A172 (cell line): ENCODE data around the gene LARGE1. TPM values are rescaled to one million over a fixed set of nuclear protein-coding genes. Genes with fewer than 3 reads are reported as not detected.

Experiments
- DNase-seq: peaks from one replicate; pipeline ENCODE4 v3.0.0-alpha.2; 2015; ENCODE audit warnings: low spot score
- total RNA-seq: library from RNA; depleted of rRNA; stranded (reverse); fragments of >200 nt; shearing (Covaris generic); gene quantifications from 2 replicates; pipeline ENCODE4 v1.2.3, GENCODE V29; 2014

The LARGE1 gene
- total RNA-seq, 1 experiment from 2014 or later: 4.9 TPM

DNA sequence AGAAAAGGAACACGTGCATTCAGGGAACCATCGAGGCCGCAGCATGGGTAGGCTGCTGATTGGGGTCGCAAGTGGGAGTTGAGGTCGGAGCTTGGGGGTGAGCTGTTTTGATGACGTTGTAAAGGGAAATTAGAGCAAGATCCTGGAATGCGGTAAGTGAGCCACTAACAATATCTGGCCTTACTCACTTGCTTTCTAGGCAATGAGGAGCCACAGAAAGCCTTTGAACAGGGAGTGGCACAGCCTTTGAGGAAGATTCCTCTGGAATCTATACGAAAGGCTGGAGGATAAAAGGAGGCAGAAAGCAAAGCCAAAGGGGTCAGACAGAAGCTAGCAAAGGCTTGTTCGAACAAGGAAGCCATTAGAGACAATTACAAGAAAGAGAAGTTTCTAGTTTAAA is 197.5 kb downstream of the LARGE1 start:
- DNase-seq: no peak

DNA sequence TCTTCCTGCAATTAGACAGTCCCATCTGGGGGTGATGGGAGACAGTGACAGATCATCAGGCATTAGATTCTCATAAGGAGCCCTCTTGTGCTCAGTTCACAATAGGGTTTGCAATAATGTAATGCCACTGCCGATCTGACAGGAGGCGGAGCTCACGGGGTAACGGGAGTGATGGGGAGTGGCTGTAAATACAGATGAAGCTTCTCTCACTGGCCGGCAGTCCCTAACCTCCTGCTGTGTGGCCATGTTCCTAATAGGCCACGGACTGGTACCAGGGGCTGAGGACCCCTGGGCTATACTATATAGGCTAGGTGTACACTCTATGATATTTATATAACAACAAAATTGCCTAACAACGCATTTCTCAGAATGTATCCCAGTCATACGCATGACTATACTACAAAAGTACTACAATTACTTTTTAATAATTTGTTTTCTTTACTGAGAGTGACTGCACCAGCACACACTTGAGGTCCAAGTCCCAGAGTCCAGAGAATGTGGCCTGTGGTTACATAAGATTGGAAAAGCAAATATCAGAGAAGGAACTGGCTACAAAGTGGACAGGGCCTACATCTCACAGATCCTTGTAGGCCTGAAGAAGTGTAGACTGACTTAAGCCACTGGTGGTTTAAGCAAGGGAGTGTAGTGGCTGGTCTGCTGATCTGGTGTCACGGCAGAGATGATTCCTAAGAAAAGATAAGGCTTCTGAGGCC is 200.0 kb downstream of the LARGE1 start:
- no peak for DNase-seq

DNA sequence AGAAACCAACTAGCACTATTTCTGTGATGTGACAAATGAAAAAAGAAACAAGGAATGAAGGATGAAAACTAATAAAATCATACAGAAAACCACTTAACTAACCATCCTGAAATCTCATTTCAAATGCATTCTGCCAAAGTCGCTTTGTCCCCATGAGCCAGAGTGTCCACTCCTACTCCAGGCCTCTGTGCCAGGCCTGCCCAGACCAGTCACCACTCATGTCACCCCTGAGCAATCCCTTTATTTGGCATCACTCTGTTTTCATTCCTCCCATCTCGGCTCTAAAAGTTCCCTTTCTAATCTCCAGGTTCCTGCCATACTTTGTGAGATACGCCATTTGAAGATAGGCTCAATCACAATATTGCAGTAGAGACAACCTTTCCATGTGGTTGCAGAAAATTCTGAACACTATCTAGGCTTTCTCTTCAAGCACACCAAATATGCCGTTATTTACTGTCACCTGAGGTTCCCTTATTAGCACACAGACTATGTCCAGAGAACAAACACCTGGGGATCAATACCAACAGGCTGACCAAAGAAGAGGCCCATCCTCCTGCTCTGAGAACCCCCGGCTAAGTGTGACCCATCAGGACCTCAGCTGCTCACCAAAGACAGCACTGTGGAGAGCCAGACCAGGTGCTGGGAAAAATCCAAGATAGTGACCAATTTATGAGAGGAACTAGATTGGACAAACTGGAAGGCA is 202.4 kb downstream of the LARGE1 start:
- no peak for DNase-seq

DNA sequence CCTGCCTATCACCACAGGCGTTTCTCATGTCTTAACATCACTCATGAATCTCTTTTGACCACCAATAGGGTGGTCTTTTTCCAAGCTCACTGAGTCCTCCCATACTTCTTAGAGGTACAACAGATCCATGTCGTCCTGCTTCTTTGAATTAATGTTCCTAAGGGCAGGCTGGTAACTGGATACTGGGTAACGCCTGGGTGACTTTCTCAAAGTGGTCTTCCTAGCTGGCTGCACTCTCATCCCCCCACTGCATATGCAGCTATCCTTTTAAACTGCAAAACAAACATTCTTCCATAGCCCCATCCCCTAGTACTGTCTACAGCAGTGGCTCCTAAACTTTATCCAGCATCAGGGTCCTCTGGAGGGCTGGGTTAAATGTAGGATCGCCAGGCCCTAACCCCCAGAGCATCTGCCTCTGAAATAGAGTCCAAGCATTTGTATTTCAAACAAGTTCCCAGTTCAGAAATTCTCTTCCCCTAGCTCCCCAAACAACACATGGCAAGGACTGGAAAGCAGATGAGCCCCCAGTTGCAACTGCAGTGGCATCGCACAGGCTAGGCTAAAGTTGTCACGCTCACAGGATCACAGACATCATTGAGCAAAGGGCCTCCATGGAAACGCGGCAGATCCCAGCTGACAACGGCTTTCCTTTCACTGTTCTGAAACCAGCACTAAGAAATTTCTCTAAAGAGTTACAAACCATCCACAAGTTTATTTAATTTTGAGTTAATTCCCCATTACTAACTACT is 204.9 kb downstream of the LARGE1 start:
- no peak for DNase-seq

DNA sequence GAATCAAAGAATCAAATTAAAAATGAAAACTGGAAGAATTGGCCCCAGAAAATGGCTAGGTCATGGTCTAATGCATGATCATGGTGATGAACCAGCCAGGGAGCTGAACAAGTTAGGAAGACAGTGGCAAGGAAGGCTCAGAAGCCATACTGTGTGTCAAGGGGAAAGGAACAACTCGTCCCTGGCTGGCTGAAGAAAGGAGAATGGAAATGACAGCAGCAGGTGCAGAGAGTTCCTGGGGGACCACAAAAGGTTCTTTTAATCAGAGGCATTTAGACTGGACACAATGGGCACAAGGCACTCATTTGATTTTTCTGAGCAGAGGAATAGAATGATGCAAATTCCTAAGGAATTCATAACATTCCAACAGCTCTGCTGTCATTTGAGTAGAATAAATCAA is 209.9 kb downstream of the LARGE1 start:
- DNase-seq: no peak

DNA sequence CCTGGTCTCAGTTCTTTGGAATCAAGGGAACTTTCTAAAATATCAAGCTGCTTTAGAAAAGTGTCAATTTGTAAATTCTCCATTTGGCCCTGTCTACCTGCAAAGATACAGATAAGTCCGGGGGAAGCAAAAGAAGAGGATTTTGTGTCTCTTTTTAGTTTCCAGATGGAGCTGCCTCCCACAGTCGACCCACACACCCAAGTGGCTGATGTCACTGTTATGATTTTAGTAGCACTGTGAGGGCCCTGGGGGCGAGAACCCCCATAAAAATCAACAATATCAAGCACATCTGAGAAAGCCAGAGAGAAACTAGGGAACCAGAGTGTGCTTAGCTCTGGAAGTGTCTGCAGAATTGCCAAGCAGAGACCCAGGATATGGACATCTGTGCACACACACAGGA is 212.7 kb downstream of the LARGE1 start:
- no peak for DNase-seq

DNA sequence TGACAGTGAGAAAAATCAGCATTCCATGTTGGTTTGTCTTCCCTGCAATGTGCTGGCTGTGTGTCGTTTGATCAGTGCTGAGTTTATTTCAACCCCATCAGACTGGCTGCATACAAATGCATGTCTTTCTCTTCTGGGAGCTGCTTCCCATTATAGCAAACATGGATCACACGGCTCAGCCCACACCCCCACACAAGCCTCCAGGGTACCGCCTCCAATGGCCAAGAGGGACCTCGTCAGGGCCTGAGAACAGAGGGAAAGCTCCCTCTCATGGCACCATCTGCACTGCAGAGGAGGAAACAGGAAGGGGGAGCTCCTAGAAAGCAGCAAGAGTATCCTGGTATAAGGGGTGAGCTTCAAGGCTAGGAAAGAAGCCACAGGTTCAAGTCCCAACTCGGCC is 214.2 kb downstream of the LARGE1 start:
- DNase-seq: no peak

DNA sequence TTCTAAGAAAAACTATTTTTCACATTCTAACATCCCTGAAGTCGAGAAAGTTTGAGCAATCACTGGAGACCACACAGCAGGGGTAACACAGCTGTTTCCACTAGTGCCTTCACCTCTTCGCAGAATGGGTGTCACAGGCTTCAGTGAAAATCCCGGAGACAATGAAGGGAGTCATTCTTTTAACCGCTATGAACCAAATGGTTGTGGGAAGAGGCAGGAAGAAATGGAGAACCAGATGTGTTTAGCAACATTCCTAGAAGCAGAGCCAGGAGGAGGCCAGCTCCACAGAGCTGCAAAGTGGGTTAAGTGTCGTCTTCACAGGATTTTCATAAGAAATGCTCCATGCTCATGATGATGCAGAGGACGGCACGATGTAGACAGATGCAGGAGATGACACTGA is 221.1 kb downstream of the LARGE1 start:
- DNase-seq: no peak

DNA sequence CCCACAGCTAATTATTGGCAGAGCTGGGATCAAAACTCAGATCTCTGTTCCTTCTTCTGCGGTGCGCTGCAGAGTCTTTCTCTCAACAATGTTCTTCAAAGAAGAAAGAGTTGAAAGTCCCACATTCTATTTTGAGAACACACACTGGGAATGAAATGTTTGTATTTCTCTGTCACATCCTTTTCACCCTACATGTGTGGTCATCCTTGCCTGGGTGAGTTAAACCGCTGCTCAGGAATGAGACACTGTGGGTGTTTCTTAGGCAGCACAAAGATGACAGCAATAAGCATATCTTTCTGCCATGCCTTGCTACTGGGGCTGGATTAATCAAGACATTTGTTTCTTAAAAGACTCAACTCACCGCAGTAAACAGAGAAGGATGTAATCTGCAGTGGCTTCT is 222.6 kb downstream of the LARGE1 start:
- DNase-seq: no peak

DNA sequence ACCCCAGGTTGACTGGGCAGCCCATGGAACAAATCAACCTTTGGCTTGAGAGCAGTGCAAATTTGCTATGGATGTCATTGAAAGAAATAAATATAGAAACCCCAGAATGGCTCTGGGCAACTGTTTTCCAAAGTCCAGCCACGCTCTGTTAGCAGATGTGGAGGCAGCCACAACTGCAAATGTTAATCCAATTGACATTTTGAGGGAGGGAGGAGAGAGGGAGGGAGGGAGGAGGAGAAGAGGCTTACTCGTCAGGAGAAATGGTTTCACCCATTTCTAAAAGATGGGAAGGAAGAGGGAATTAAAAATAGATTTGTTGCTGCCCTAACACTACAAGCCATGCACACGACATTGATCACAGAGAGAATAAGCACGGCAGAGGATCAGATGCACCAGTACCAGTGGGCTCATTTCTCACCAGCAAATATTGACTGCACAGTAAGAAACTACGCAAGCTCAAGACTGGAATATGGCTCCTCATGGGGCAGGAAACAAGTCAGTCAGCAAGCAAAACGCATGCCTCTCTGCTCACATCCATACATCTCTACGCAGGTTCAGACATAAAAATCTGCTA is 229.1 kb downstream of the LARGE1 start:
- DNase-seq: no peak

DNA sequence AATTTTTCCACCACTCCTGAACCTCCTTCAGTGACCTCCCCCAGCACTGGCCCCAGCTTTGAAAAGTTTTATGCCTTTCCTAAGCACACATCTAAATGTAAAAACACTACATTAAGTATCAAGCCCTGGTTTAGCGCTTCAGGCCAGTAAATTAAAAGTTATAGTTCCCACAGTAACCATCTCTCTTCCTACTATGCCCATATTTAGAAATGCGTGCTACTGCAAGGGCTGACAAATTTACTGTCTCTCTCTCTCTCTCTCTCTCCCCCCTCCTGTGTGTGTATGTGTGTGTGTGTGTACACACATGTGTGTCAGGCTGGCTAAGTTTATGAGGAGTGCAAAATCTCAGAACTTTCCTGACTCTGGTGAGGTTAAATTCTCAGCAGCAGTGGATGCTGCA is 231.4 kb downstream of the LARGE1 start:
- DNase-seq: no peak

DNA sequence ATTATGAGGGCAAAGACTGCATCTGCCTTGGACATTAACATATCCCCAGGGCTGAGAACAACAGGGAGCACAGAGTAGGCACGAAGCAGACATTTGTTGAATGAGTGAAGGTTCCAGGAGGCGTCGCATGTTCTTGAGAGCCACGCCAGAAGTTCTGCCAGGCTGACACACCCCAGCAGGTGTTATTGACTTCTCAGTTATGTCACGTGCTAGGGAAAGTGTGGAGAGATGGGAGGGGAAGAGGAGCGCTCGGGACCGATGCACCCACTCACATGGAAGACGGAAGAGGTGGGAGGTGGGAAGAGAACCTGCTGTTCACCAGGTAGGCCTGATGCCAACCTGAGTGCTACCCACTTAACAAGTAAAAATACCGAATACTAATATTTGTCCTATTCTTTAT is 232.8 kb downstream of the LARGE1 start:
- DNase-seq: no peak

DNA sequence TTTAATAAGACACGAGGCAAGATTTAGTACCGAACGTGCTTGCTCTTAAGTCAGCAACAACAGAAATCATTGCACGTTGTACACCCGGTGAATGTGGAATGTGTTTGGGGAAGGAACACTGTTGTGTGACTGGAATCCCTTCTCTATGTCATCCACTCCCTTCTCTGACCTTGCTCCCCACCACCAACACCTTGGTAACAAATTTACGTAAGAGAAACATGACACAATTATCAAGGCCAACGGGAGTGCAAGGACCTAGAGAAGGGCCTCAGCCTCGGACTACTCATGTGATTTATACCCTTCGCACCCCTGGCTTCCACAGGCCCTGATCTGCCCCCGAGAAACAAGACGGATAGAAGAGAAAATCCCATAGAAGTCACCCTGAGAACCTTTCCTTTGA is 236.2 kb downstream of the LARGE1 start:
- no peak for DNase-seq

DNA sequence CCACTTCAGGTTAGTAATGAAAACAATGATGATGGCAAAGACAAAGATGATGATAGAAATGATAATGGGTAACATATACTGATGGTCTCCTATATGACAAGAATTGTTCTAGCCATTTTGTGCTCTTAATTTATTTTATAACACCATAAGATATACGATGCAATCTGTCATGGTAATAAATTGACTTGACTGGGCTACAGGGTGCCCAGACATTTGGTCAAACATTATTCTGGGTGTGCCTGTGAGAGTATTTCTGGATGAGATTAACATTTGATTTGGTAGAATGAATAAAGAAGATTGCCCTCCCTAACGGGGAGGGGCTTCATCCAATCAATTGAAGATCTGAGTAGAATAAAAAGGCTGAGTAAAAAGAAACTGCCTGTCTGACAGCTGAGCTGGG is 237.3 kb downstream of the LARGE1 start:
- no peak for DNase-seq

DNA sequence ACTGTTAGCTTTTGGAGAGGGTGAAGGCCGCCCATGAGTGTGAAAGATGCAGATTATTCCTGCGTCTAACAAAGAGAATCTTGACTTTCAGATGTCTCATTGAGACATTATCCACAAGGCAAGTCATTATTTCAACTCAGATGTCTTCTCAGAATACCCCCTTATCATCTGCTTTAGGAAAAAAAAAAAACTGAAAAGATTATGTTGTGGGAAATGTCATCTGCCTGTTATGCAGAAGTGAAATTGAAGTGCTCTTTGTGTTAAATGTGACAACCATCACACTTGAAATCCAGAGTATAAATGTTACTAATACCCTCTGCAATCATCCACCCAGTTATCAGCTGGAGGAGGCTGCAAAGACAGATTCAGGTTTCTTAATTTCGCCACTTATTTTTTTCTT is 239.6 kb downstream of the LARGE1 start:
- DNase-seq: no peak

DNA sequence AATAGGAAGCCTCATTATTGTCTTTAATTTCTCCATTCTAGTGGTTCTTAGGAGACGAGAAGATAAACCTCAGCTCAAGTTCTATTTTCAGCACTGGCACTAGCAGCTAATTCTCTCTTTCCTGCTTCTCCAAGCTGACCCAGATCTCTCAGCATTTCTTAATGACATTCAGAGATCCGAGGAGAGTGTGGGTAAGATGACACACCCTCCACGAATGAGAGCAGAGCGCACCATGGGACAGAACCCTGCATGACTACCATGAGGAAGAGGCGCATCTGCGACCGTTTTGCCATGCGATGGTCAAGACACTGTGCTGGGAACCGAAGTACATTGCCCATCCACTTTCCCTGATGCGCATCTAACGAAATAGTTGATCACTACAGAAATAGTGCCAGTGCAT is 241.8 kb downstream of the LARGE1 start:
- DNase-seq: no peak

DNA sequence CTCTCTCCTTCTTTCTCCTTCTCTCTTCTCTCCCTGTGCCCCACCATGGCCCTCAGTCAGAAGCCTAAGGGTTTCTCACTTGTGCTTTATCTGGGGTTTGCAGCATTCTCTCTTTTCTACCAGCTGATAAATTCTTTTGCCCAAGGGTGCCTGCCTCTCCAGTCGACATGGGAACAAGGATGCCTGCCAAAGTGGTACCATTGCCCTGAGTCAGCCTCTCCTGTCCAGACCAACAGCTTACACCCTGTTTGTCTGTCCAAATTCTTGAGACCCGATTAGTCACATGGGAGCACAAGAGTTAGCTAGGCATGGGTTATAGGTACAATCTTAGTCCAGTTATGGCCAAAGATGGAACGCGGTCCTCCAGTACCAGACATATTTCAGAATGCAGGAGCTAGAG is 242.7 kb downstream of the LARGE1 start:
- no peak for DNase-seq

DNA sequence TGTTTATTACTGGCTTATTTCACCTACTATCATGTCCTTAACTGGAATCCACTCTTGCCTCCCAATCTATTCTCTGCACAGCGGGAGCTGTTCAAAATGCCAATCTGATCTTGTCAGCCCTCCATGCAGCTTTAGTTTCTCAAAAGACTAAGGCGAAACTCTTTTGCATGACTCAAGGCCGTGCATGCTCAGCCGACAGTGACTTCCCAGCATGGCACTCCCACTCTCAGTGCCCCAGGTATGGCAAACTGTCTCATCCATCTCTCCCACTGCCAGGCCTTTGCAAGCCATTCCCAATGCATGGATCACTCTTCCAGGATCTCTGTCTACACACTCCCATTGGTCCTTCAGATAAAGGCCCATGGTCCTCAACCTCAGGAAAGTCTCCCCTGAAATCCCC is 245.9 kb downstream of the LARGE1 start:
- no peak for DNase-seq

DNA sequence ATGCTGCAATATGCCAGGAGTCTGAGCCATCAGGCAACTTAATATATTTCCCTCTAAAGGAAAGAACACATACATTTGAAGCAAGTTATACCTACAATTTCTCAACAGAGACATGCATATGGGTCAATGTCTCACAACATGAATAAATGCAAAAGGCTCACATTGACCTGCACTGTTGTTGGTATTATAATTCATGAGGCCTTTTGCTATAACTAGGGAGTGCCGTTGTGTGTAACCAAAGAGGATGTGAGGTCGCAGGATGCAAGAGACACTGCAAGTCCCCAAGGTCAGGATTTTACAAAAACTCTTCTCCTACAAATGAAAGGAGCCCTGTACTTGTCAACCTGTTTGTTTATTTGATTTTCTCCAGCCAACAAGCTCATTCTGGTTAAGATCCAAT is 250.5 kb downstream of the LARGE1 start:
- no peak for DNase-seq

DNA sequence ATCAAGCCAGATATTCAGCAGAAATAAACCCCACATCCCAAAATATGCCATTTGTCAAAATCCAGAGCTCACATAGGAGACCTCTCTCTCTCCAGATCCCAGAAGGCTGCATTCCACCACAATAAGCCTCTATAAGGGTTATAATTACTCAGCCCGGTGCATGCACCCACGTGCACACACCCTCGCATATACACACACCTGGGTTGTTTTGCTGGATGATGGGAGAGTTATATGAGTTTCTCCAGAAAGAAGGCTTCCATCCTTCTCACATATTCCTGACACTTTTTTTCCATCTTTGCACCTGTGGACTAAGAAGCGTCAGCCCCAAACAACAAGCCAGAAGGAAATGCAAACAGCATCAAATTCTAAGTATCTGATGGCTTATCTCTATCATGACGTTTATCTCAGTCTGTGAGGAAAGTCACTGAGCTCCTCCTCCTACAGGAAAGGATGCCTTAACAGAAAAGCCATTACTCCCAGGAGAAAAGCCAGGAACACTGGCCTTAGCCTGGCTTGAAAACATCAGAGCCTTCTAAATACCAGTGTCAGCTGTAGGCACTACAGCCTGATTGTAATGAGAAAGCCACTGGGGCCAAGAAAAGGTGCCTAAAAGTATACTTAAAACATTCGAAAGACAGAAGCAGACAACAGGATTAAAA is 253.2 kb downstream of the LARGE1 start:
- DNase-seq: no peak

DNA sequence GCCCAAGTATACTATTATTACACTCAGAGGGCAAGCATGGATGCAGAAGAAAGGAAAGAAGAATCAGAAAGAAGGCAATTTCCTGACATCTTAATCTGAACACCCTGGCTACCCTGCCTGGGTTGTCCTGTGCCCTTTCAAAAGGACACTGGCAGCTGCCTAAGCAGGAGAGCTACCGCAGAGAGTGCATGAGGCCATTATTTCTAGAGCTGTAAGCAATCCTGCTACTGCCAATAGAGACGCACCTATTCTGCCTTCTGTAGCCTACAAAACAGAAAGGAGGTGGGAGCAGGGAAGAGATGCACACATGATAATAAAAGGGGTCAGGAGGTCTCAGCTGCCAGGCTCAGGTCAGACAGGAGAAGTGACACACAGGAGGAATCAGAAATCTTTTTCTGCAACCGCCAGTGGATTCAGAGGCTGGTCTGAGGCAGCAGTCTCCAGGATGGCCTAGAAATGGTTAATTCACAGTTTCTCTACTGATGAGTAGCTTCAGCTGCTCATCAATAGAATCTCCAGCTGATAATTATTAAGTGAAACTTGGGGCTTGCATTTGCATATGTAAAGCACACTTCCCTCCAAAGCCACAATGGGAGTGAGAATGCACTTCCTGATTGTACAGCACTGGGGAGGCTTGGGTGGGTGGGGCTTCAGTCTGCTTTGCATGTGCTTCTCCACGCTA is 253.9 kb downstream of the LARGE1 start:
- no peak for DNase-seq

DNA sequence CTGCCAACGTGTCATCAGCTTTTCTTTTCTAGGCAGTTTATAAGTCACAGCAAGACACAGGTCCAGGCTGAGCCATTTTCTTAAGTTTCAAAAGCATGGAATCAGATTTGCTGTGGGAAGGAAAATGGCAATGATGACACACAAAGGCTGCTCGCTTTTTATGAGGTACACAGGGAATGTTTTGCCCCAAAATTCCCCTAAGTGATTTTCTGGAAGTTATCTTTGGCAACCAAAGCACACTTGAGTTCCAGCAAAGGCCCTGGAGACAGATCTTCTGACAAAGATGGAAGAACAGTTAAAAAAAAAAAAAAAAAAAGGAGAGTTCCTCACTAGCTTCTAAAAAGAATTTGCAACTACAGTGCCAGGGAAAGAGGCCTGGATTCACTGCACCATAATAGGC is 260.8 kb downstream of the LARGE1 start:
- DNase-seq: no peak
